NB4 (cell line): Measurements from ENCODE around the gene UBR3.

Experiments
- MYC ChIP-seq: IDR thresholded peaks from 2 replicates; pipeline ENCODE4 v1.6.1; 2011; ENCODE audit warnings: low read depth, low read length
- TF ChIP-seq, protein P1 (sequence below): IDR thresholded peaks from one replicate; pipeline ENCODE4 v1.5.1; 2012; ENCODE audit warnings: low read depth, low read length

DNA sequence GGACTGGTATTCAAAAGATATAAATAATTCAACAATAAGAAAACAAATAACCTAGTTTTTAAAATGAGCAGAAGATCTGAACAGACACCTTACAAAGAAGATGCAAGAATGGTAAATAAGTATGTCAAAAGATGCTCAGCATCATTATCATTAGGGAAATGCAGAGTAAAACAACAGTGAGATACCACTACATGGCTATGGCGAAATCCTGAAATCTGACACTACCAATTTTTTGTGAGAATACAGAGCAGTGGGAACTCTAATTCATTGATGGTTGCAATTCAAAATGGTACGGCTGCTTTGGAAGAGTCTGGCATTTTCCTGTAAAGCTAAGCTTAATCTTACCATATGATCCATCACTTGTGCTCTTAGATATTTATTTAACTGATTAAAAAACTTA is 151.8 kb downstream of the UBR3 start:
- TF ChIP-seq, protein P1, sequence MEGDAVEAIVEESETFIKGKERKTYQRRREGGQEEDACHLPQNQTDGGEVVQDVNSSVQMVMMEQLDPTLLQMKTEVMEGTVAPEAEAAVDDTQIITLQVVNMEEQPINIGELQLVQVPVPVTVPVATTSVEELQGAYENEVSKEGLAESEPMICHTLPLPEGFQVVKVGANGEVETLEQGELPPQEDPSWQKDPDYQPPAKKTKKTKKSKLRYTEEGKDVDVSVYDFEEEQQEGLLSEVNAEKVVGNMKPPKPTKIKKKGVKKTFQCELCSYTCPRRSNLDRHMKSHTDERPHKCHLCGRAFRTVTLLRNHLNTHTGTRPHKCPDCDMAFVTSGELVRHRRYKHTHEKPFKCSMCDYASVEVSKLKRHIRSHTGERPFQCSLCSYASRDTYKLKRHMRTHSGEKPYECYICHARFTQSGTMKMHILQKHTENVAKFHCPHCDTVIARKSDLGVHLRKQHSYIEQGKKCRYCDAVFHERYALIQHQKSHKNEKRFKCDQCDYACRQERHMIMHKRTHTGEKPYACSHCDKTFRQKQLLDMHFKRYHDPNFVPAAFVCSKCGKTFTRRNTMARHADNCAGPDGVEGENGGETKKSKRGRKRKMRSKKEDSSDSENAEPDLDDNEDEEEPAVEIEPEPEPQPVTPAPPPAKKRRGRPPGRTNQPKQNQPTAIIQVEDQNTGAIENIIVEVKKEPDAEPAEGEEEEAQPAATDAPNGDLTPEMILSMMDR, result no peak
- TF ChIP-seq MYC, result no peak
